ENCODE data around the gene ANXA5.

GRCh38 chr4:121697564-121697963 lies 784 bp upstream of the ANXA5 start:
- TF ChIP-seq EZH2phosphoT487 (IDR thresholded peaks at IDR 0.05; ENCODE audit: borderline replicate concordance, low read length), result no peak
- TF ChIP-seq, protein P1, sequence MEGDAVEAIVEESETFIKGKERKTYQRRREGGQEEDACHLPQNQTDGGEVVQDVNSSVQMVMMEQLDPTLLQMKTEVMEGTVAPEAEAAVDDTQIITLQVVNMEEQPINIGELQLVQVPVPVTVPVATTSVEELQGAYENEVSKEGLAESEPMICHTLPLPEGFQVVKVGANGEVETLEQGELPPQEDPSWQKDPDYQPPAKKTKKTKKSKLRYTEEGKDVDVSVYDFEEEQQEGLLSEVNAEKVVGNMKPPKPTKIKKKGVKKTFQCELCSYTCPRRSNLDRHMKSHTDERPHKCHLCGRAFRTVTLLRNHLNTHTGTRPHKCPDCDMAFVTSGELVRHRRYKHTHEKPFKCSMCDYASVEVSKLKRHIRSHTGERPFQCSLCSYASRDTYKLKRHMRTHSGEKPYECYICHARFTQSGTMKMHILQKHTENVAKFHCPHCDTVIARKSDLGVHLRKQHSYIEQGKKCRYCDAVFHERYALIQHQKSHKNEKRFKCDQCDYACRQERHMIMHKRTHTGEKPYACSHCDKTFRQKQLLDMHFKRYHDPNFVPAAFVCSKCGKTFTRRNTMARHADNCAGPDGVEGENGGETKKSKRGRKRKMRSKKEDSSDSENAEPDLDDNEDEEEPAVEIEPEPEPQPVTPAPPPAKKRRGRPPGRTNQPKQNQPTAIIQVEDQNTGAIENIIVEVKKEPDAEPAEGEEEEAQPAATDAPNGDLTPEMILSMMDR (conservative IDR thresholded peaks at IDR 0.05; ENCODE audit: low read depth, low read length), result no peak

Data from PC-3 (cell line).